ENCODE data around the gene KLHDC10.

DNA sequence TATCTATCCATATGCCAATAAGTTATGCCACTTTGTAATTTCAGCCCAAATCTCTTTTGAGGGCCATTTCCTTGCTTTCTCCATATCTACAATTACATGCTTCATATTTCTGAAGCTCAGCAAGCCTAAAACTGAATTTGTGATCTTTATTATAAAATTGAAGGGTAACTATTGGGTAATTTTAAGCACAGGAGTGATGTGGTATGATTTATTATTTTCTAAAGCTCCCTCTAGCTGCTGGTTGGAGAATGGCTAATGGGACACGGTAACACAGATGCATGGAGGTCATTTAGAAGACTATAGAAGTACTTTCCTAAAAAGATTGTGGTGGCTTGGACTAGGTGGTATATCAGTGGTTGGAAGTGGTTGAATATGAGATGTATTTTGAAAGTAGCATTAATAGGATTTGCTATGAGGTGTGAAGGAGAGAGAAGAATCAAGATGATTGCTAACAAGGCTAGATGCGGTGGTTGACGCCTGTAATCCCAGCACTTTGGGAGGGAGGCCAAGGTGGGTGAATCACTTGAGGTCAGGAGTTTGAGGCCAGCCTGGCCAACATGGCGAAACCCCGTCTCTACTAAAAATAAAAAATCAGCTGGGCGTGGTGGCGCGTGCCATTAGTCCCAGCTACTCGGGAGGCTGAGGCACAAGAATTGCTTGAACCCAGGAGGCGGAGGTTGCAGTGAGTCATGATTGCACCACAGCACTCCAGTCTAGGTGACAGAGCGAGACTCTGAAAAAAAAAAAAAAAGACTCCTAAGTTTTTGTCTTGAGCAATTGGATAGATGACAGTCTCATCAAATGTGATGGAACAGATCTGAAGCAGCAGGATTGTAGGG lies 13.9 kb downstream of the KLHDC10 start:
- no peak for TF ChIP-seq CBFB (CRISPR knock-in tag; IDR thresholded peaks at IDR 0.05; ENCODE audit: low read depth)
- TF ChIP-seq, protein P1, sequence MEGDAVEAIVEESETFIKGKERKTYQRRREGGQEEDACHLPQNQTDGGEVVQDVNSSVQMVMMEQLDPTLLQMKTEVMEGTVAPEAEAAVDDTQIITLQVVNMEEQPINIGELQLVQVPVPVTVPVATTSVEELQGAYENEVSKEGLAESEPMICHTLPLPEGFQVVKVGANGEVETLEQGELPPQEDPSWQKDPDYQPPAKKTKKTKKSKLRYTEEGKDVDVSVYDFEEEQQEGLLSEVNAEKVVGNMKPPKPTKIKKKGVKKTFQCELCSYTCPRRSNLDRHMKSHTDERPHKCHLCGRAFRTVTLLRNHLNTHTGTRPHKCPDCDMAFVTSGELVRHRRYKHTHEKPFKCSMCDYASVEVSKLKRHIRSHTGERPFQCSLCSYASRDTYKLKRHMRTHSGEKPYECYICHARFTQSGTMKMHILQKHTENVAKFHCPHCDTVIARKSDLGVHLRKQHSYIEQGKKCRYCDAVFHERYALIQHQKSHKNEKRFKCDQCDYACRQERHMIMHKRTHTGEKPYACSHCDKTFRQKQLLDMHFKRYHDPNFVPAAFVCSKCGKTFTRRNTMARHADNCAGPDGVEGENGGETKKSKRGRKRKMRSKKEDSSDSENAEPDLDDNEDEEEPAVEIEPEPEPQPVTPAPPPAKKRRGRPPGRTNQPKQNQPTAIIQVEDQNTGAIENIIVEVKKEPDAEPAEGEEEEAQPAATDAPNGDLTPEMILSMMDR (IDR thresholded peaks at IDR 0.05), result no peak; the same call in 1 of the 2 replicates

Data from WTC11 (cell line).